GM12873 (cell line): Measurements from ENCODE around the gene ZFAND3.

Experiments
- TF ChIP-seq, protein P1 (sequence below): IDR thresholded peaks from 2 replicates; pipeline ENCODE4 v1.5.1; 2012; ENCODE audit warnings: low read depth, mild to moderate bottlenecking, moderate library complexity, low read length, control low read depth; ENCODE audit not compliant: insufficient read depth; ENCODE audit errors: missing control alignments

Gene ZFAND3

DNA sequence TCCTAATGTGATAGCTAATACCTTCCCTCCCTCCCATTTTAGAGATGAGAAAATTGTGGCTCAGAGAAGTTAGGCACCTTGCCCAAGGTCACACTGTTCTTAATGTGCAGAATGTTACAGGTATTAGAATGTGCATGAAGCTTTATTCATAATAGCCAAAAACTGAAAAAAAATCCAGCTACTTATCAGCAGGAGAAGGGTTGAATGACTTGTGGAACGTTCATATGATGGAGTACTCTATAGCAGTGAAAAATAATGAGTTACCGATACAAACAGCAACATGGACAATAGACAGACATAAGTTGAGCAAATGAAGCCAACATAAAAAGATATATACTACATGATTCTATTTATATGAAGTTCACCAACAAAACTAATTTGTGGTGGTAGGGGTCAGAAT, 37.7 kb upstream of the ZFAND3 start:
- TF ChIP-seq, protein P1, sequence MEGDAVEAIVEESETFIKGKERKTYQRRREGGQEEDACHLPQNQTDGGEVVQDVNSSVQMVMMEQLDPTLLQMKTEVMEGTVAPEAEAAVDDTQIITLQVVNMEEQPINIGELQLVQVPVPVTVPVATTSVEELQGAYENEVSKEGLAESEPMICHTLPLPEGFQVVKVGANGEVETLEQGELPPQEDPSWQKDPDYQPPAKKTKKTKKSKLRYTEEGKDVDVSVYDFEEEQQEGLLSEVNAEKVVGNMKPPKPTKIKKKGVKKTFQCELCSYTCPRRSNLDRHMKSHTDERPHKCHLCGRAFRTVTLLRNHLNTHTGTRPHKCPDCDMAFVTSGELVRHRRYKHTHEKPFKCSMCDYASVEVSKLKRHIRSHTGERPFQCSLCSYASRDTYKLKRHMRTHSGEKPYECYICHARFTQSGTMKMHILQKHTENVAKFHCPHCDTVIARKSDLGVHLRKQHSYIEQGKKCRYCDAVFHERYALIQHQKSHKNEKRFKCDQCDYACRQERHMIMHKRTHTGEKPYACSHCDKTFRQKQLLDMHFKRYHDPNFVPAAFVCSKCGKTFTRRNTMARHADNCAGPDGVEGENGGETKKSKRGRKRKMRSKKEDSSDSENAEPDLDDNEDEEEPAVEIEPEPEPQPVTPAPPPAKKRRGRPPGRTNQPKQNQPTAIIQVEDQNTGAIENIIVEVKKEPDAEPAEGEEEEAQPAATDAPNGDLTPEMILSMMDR, result no peak

DNA sequence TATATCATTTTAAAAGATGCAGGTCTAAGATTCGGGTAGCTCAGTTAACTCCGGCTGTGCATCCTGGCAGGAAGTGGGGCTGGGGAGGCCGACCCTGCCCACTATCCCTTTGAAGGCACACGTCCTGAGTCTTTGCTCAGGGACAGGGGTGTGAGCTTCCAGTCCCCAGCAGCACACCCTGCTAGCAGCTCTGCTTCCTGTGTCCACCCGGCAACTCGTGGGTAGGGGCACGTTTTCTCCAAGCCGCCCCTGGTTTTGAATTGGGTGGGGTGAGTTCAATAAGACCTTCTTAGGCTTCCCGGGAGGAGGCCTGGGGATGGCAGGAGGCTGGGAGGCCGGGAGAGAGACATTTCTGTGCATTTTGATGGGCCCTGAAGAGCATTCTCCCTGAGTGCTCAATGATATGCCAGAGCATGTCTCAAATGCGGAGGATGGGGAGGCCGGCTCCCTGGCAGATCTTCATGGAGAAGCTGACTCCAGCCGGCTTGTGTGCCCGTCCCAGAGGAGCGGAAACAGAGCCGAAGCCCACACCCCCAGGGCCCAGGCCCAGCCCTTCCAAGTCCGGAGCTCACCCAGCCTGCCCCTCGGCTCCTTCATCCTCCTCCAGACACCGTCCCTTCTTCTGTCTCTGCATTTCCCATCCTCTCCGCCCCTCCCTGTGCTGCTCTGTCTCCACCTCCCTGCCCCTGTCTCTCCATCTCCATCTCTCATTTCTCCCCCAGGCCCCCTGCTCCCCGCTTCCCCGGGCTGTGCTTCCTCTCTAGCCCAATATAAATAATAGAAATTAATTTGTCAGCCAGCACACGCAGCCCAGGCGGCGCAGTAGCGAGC, 36.3 kb upstream of the ZFAND3 start:
- TF ChIP-seq, protein P1, result no peak

DNA sequence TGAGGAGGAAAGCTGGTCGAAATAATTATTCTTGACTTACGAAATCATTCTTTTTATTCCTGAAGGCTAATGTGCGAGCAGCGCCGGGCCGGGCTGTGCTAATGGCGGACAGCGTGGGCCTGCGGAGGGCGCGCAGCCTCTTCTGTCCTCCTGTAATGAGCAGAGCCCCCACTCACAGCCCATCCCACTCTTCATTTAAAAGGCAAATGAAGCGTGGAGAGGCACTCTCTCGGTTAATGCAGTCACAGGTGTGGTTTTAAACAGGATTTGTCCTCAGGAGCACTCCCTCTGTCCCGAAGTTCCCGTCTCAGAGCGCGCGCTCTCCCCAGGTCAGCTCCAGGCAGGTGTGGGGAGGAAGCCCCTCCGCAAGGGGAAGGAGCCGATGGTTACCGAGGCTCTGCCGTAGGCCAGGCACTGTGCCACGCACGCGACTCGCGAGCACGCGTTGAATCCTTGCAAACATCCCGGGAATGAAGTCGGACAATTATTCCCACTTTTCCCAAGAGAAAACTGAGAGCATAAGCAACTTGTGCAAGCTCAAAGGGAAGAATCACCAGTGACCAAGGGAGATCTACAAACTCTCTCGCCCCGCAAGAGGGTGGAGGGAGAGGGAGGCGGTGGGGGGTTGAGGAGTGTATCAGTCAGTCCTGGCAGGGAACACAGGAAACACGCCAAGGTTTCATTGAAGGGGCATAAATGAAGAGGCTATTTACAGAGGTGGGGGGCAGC, 35.5 kb upstream of the ZFAND3 start:
- TF ChIP-seq, protein P1, result no peak

DNA sequence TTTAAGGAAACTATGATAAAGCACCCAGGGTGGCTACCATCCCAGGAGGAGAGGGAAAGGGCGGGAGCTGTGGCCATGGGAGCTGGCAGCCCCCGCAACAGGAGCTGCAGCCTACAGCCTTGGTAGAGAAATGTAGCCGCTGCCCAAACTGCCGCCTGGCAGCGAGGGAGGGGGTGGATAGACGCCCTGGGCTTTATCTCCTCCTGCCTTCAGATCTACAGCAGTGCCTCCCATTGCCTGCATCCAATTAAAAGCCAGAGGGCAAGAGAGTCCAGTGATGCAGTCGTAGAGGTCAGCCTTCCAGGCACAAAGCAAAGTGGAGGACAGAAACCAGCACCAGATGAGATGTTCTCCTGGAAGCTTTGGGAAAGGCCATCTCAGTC, 35.0 kb upstream of the ZFAND3 start:
- TF ChIP-seq, protein P1, result no peak

DNA sequence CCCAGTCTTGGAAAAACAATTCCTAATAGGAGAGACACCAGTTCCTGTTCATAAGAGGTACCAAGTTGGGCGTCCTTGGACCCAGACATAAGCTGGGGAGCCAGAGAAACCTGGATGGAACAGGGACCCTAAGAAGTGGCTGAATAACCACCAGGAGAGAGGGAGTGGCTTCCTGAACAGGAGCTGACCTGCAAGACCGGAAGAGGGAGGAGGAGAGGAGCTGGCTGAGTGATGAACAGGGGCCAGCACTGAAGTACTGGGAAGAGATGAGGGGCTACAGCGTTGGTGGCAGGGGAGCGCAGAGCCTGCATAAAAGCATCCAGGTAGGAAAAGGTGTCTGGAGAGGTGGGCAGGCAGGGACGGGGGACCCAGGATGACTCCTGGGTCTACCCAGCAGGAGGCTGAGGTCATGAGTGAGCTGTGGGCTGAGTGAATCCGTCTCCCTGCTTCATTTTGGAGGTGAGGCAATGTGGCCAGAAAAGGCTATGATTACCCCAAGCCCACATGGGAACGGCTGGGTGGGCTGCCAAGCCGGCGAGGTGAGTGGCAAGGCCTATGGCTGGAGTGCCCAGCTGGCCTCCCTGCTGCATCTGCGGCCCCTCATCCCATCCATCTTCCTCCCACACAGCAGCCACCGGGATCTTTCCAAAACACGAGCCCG, 34.4 kb upstream of the ZFAND3 start:
- TF ChIP-seq, protein P1, result no peak

DNA sequence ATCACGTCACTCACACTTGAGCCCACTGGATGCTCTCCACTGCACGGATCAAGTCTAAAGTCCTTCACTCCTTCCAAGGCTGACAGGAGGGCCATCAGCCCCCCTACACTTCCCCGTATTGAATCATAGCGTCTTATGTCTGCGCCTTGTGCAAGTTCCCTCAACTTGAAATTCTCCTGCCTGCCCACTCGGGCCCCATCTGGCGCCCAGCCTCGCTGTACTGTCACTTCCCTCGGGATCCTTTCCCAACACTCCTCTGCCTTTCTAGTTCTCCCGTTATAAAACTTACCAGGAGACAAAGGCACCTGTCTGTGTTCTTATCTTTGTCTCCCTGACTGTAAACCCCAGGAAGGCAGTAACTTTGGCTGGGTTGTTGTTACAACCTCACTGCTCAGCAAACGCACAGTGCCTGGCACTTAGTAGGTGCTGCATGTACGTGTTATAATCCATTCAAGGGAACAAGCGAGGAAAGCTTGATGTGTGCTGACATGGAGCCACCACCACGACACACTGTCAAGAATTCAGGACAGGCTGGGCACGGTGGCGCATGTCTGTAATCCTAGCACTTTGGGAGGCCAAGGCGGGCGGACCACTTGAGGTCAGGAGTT, 33.8 kb upstream of the ZFAND3 start:
- TF ChIP-seq, protein P1, result no peak

DNA sequence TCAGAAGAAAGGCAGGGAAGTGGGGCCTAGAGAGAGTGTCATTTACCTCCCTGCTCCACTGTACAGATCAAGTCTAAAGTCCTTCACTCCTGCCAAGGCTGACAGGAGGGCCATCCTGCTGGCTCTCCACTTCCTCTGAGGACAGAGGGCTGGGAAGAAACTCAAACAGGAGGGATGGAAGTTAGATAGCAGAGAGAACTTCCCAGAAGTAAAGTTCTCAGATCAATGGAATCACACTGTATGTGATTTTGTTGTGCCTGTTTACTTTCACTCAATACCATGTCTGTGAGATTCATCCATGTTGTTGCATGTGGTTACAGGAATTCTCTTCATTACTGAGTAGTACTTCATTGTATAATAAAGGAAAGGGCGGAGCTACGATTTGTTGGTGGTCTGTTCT, 32.3 kb upstream of the ZFAND3 start:
- TF ChIP-seq, protein P1, result no peak
